GM12878 (cell line): ENCODE results near the gene ZCCHC24. TPM values are rescaled to one million over a fixed set of nuclear protein-coding genes. Genes with fewer than 3 reads are reported as not detected.

Source experiments
- ATAC-seq: fragments of 200-7000 bp; cut with Tn5 transposase; 3 replicates; pipeline ENCODE4 v1.9.1; 2020; ENCODE audit warnings: mild to moderate bottlenecking, moderate library complexity
- BruUV-seq: library from RNA; stranded (reverse); fragments of 400-500 nt; replicated peaks from 2 replicates; lab custom pipeline; 2021; lab: Mats Ljungman, UMichigan
- CTCF ChIA-PET: fragments of 300-600 bp; sonication (Branson Sonifier 250); formaldehyde crosslinking; extraction: SDS; loops from one replicate; lab custom pipeline; 2021; ENCODE audit warnings: inconsistent platforms; lab: Yijun Ruan, JAX
- POLR2A ChIA-PET: fragments of 350-600 bp; formaldehyde crosslinking; extraction: SDS; loops from one replicate; lab custom pipeline; 2021; ENCODE audit warnings: inconsistent platforms; lab: Charles Lee
- RAD21 ChIA-PET: fragments of 300-600 bp; sonication (Branson Sonifier 250); formaldehyde crosslinking; loops from one replicate; lab custom pipeline; 2023; ENCODE audit warnings: antibody characterized with exemption; ENCODE audit not compliant: unreplicated experiment; lab: Charles Lee
- SMC1A ChIA-PET: fragments of 300-600 bp; sonication (Branson Sonifier 250); formaldehyde crosslinking; loops from one replicate; lab custom pipeline; 2023; ENCODE audit not compliant: unreplicated experiment, uncharacterized antibody; lab: Charles Lee
- DNase-seq: peaks from one replicate; pipeline ENCODE4 v3.0.0-alpha.2; 2011; ENCODE audit warnings: low read depth, low spot score
- FAIRE-seq: peaks from 3 replicates; lab custom pipeline; 2011; peaks lifted over from hg19 to GRCh38; lab: Jason Lieb, UNC
- H2AFZ ChIP-seq: 2 replicates; pipeline ENCODE4 v1.6.0; 2011; ENCODE audit warnings: low read depth, low read length, control low read depth; ENCODE audit not compliant: control insufficient read depth
- H3K27ac ChIP-seq: 2 replicates; pipeline ENCODE4 v1.5.1; 2011; ENCODE audit warnings: control low read depth; ENCODE audit not compliant: control insufficient read depth, insufficient read depth
- H3K27me3 ChIP-seq, 2 experiments: replicated peaks in 1 of 2; 2 replicates each; pipeline versions ENCODE4 v1.6.0 to v1.6.1; 2011; ENCODE audit warnings: low read length in 1 of 2; ENCODE audit not compliant: control insufficient read depth in 2 of 2, insufficient read depth in 2 of 2
- H3K36me3 ChIP-seq, 2 experiments: 2 replicates each; pipeline ENCODE4 v1.5.1; 2011; ENCODE audit warnings: low read length in 1 of 2; ENCODE audit not compliant: control insufficient read depth in 2 of 2, insufficient read depth in 2 of 2
- H3K4me1 ChIP-seq: 2 replicates; pipeline ENCODE4 v1.6.1; 2011; ENCODE audit warnings: mild to moderate bottlenecking, low read length, moderate library complexity, mixed read lengths; ENCODE audit not compliant: control insufficient read depth, insufficient read depth
- H3K4me2 ChIP-seq: 2 replicates; pipeline ENCODE4 v1.6.0; 2011; ENCODE audit warnings: control low read depth; ENCODE audit not compliant: control insufficient read depth, insufficient read depth
- H3K4me3 ChIP-seq: fragments of 200-600 bp; sonication (generic); 2 replicates; pipeline ENCODE4 v1.5.1; 2016
- H3K79me2 ChIP-seq: 2 replicates; pipeline ENCODE4 v1.6.0; 2011; ENCODE audit warnings: low read length; ENCODE audit not compliant: control insufficient read depth, insufficient read depth
- H3K9ac ChIP-seq: 2 replicates; pipeline ENCODE4 v1.8.0; 2011; ENCODE audit warnings: low read length, control low read depth, mixed read lengths; ENCODE audit not compliant: control insufficient read depth, insufficient read depth
- H3K9me3 ChIP-seq: replicated peaks from 3 replicates; pipeline ENCODE4 v1.5.1; 2011; ENCODE audit warnings: mild to moderate bottlenecking, low read length; ENCODE audit not compliant: control insufficient read depth, insufficient read depth
- H4K20me1 ChIP-seq: 2 replicates; pipeline ENCODE4 v1.6.0; 2011; ENCODE audit not compliant: control insufficient read depth, insufficient read depth
- BRCA1 ChIP-seq: IDR thresholded peaks from 2 replicates; pipeline ENCODE4 v1.6.1; 2011; ENCODE audit warnings: low read depth, low read length, improper control_type of control experiment
- KDM1A ChIP-seq: fragments of 200-600 bp; sonication (generic); IDR thresholded peaks from 2 replicates; pipeline ENCODE4 v1.6.1; 2016; ENCODE audit warnings: borderline replicate concordance
- NRF1 ChIP-seq: conservative IDR thresholded peaks from 2 replicates; pipeline ENCODE4 v1.6.1; 2011; ENCODE audit warnings: mild to moderate bottlenecking, low read depth, low read length, improper control_type of control experiment
- SMAD5 ChIP-seq: IDR thresholded peaks from 2 replicates; pipeline ENCODE4 v1.6.1; 2016; ENCODE audit warnings: antibody characterized with exemption, low read depth
- TAF1 ChIP-seq: IDR thresholded peaks from 2 replicates; pipeline ENCODE4 v1.6.1; 2011; ENCODE audit warnings: mild to moderate bottlenecking, low read depth, low read length, borderline replicate concordance
- TBL1XR1 ChIP-seq: IDR thresholded peaks from 2 replicates; pipeline ENCODE4 v1.6.1; 2012; ENCODE audit warnings: low read depth, low read length, improper control_type of control experiment
- WGBS: methylation state at CpG from one replicate; pipeline ENCODE4 v1.1.6; 2016; ENCODE audit warnings: low lambda C conversion rate; ENCODE audit not compliant: insufficient replicate concordance, insufficient coverage; ENCODE audit errors: missing lambda C conversion rate; 5-methylcytosine and 5-hydroxymethylcytosine counted together
- in situ Hi-C: fragments of 300-500 bp; cut with MboI; formaldehyde crosslinking; loops from 9 replicates; pipeline ENCODE4 v1.14.3; 2018; ENCODE audit warnings: mixed read lengths
- intact Hi-C: fragments of 100-400 bp; cut with micrococcal nuclease; formaldehyde crosslinking; loops from one replicate; pipeline ENCODE4 v1.14.2; 2022; ENCODE audit not compliant: unreplicated experiment
- polyA plus RNA-seq, 11 experiments: library from polyadenylated mRNA; depleted of rRNA in 4 of 11; unstranded in 6 of 11; stranded (reverse) in 5 of 11; fragments of >200 nt; fragmentation: Nextera tagmentation in 4 of 11; fragmentation: Illumina TruSeq in 1 of 11; extraction: Ambion mirVana in 4 of 11; extraction: Trizol in 1 of 11; gene quantifications; 1 replicate in 1 of 11; 2 replicates in 10 of 11; pipeline versions ENCODE4 v1.2.1 to v1.2.3, GENCODE V29; 2011 to 2016; ENCODE audit warnings: inconsistent platforms in 2 of 11, missing spikeins in 2 of 11, low read depth in 1 of 11
- total RNA-seq, 4 experiments: library from RNA; depleted of rRNA in 3 of 4; stranded (reverse); fragments of >200 nt in 3 of 4; fragmentation: Illumina TruSeq in 1 of 4; extraction: Trizol in 1 of 4; gene quantifications; 2 replicates each; pipeline versions ENCODE4 v1.2.1 to v1.2.3, GENCODE V29; 2013 to 2021
- TF ChIP-seq, protein P1 (sequence below): fragments of 450-650 bp; IDR thresholded peaks from 2 replicates; pipeline ENCODE4 v1.6.1; 2016; ENCODE audit warnings: mild to moderate bottlenecking
- TF ChIP-seq, protein P2 (sequence below): fragments of 150-350 bp; IDR thresholded peaks from 2 replicates; pipeline ENCODE4 v1.6.1; 2014; ENCODE audit warnings: mild to moderate bottlenecking, low read depth, low read length

Gene ZCCHC24
- total and polyA plus RNA-seq, 10 of the 15 experiments (the other 5 are each of a cell fraction or from before 2014, with no cell fraction given), result 0.02 to 0.62 (median 0.04) TPM; not detected in 4

DNA sequence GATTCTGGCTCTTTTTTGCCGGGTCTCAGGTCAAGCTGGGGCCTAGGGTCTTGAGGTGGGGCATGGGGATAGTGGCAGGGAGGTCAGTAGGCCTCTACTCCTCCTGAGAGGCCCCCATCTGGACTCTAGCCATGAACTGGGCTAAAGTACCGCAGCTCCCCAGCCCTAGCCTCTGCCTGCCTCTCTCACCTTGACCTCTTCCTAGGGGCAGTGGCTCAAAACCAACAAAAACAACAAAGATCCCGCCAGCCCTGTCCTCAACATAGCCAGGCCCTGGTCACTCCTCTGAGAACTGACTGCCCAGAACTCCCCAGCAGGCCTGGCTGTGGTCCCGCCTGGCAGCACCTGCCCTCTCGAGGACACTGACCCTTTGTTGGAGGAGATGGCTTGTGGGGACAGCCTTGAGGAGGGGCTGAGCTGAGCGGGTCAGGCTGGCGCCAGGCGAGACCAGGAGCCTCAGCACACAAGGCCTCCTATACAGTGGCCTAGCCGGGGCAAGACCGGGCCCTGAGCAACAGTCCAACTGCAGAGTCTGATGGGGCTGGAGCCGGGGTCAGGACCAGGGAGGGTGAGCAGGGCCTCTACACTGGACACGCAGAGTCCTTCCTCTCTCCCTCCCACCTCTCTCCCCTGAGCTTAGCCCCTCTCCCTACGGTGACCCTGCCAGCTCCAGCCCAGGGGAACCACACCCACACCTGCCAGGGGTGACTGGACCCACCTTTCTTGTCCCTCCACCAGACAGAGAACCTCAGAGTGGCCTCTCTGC, 109.8 kb downstream of the ZCCHC24 start:
- ChIA-PET SMC1A (interaction anchor here (2.0 to 2.5 kb wide), 3 partner anchors 9 to 20 kb away, joined by 5 to 16 read pairs (median 14); no protein-coding TSS in a partner anchor), POLR2A (interaction anchor here (2.1 to 2.7 kb wide), 2 partner anchors 10 to 49 kb away, joined by 7 to 15 read pairs; partner anchors contain the start of gene PPIF), CTCF (interaction anchor here (1.1 to 2.9 kb wide), 6 partner anchors 10 to 49 kb away, joined by 3 to 27 read pairs (median 5); partner anchors contain the start of gene PPIF), RAD21 (interaction anchor here (1.1 kb wide), 1 partner anchor 19 kb away, joined by 3 read pairs; no protein-coding TSS in a partner anchor)
- Histone ChIP-seq H3K9ac (no peak overlapping the region), H3K27me3 (no peaks in the 10 kb centered on the region), H3K9me3 (no peaks in the 10 kb centered on the region; the same call in 2 of the 3 replicates), H4K20me1 (no peaks in the 10 kb centered on the region), H2AFZ (no peak overlapping the region), H3K36me3 (no peaks in the 10 kb centered on the region), H3K4me1 (peaks cover 11% of the 10 kb centered on the region), H3K27ac (no peak overlapping the region), H3K4me2 (no peak overlapping the region), H3K4me3 (no peak overlapping the region), H3K79me2 (no peaks in the 10 kb centered on the region)
- in situ Hi-C loops, result no loop called here
- intact Hi-C loops, result no loop called here
- TF ChIP-seq NRF1 (no peak), BRCA1 (no peak), SMAD5 (no peak), TBL1XR1 (no peak), TAF1 (no peak), KDM1A (no peak)
- TF ChIP-seq, protein P1, sequence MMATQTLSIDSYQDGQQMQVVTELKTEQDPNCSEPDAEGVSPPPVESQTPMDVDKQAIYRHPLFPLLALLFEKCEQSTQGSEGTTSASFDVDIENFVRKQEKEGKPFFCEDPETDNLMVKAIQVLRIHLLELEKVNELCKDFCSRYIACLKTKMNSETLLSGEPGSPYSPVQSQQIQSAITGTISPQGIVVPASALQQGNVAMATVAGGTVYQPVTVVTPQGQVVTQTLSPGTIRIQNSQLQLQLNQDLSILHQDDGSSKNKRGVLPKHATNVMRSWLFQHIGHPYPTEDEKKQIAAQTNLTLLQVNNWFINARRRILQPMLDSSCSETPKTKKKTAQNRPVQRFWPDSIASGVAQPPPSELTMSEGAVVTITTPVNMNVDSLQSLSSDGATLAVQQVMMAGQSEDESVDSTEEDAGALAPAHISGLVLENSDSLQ, result no peak
- TF ChIP-seq, protein P2, sequence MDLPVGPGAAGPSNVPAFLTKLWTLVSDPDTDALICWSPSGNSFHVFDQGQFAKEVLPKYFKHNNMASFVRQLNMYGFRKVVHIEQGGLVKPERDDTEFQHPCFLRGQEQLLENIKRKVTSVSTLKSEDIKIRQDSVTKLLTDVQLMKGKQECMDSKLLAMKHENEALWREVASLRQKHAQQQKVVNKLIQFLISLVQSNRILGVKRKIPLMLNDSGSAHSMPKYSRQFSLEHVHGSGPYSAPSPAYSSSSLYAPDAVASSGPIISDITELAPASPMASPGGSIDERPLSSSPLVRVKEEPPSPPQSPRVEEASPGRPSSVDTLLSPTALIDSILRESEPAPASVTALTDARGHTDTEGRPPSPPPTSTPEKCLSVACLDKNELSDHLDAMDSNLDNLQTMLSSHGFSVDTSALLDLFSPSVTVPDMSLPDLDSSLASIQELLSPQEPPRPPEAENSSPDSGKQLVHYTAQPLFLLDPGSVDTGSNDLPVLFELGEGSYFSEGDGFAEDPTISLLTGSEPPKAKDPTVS, result no peak
- no peak for ATAC-seq
- no TSS peak for BruUV-seq
- WGBS, result 66% methylated on average over 13 of the region's 13 CpGs
- FAIRE-seq, result no peak
- no peak for DNase-seq
